HepG2 (cell line): ENCODE data around the gene PKIG. TPM values are rescaled to one million over a fixed set of nuclear protein-coding genes. Genes with fewer than 3 reads are reported as not detected.

ENCODE experiments used
- ATF6 ChIP-seq: sonication (generic); formaldehyde crosslinking; conservative IDR thresholded peaks from 2 replicates; pipeline ENCODE4 v1.4.0; 2020; ENCODE audit warnings: missing genetic modification reagents
- CBX5 ChIP-seq: sonication (generic); formaldehyde crosslinking; IDR thresholded peaks from 2 replicates; pipeline ENCODE4 v1.4.0; 2020; ENCODE audit warnings: missing genetic modification reagents, borderline replicate concordance
- EP300 ChIP-seq, 3 experiments: sonication (generic) in 1 of 3; formaldehyde crosslinking in 1 of 3; IDR thresholded peaks; 2 replicates each; pipeline versions ENCODE4 v1.5.1 to v1.6.1; 2011 to 2020; ENCODE audit warnings: low read depth in 2 of 3, low read length in 2 of 3, borderline replicate concordance in 1 of 3, improper control_type of control experiment in 1 of 3, mild to moderate bottlenecking in 1 of 3, missing genetic modification reagents in 1 of 3, moderate library complexity in 1 of 3
- JARID2 ChIP-seq: sonication (generic); formaldehyde crosslinking; IDR thresholded peaks from 2 replicates; pipeline ENCODE4 v1.8.1; 2023; ENCODE audit warnings: missing genetic modification reagents, inconsistent platforms; ENCODE audit not compliant: insufficient replicate concordance
- MTF1 ChIP-seq: sonication (generic); formaldehyde crosslinking; IDR thresholded peaks from 2 replicates; pipeline ENCODE4 v1.5.0; 2020; ENCODE audit warnings: missing genetic modification reagents
- PLRG1 ChIP-seq: fragments of 450-650 bp; conservative IDR thresholded peaks from 2 replicates; pipeline ENCODE4 v1.6.1; 2016
- POGK ChIP-seq: sonication (generic); formaldehyde crosslinking; conservative IDR thresholded peaks from 2 replicates; pipeline ENCODE4 v1.8.0; 2022; ENCODE audit warnings: mild to moderate bottlenecking, moderate library complexity, missing genetic modification reagents
- RBFOX2 ChIP-seq: fragments of 200-400 bp; formaldehyde crosslinking; IDR thresholded peaks from 2 replicates; pipeline ENCODE4 v1.6.1; 2017; ENCODE audit warnings: low read depth, mild to moderate bottlenecking, low read length
- RCOR2 ChIP-seq: IDR thresholded peaks from 2 replicates; pipeline ENCODE4 v1.6.1; 2016; ENCODE audit warnings: missing biosample characterization, missing genetic modification reagents
- SALL1 ChIP-seq: sonication (generic); formaldehyde crosslinking; IDR thresholded peaks from 2 replicates; pipeline ENCODE4 v1.8.0; 2022; ENCODE audit warnings: mild to moderate bottlenecking, missing genetic modification reagents
- SOX5 ChIP-seq: IDR thresholded peaks from 2 replicates; pipeline ENCODE4 v1.6.1; 2016; ENCODE audit warnings: borderline replicate concordance
- SRSF1 ChIP-seq: fragments of 200-400 bp; formaldehyde crosslinking; optimal IDR thresholded peaks from 2 replicates; pipeline ENCODE3; 2017; ENCODE audit warnings: mild to moderate bottlenecking, low read depth, low read length, moderate library complexity
- ZBTB3 ChIP-seq: sonication (generic); formaldehyde crosslinking; IDR thresholded peaks from 2 replicates; pipeline ENCODE4 v1.4.0; 2020; ENCODE audit warnings: low read depth, mild to moderate bottlenecking, moderate library complexity, missing genetic modification reagents, borderline replicate concordance
- ZBTB49 ChIP-seq: sonication (generic); formaldehyde crosslinking; IDR thresholded peaks from 2 replicates; pipeline ENCODE4 v1.4.0; 2020; ENCODE audit warnings: missing genetic modification reagents, borderline replicate concordance
- ZKSCAN8 ChIP-seq: IDR thresholded peaks from 2 replicates; pipeline ENCODE4 v1.6.1; 2016; ENCODE audit warnings: borderline replicate concordance, missing genetic modification reagents, missing compliant biosample characterization
- ZNF24 ChIP-seq: fragments of 450-650 bp; IDR thresholded peaks from 2 replicates; pipeline ENCODE4 v1.6.1; 2017; ENCODE audit warnings: antibody characterized with exemption, mild to moderate bottlenecking
- ZNF674 ChIP-seq: sonication (generic); formaldehyde crosslinking; IDR thresholded peaks from 2 replicates; pipeline ENCODE4 v1.5.0; 2020; ENCODE audit warnings: low read depth, mild to moderate bottlenecking, missing genetic modification reagents
- ZNF678 ChIP-seq: sonication (generic); formaldehyde crosslinking; IDR thresholded peaks from 2 replicates; pipeline ENCODE4 v1.4.0; 2020; ENCODE audit warnings: mild to moderate bottlenecking, missing genetic modification reagents
- ZNF7 ChIP-seq: IDR thresholded peaks from 2 replicates; pipeline ENCODE4 v1.6.1; 2016; ENCODE audit warnings: missing biosample characterization, missing genetic modification reagents
- ZNF746 ChIP-seq: sonication (generic); formaldehyde crosslinking; IDR thresholded peaks from 2 replicates; pipeline ENCODE4 v1.8.0; 2022; ENCODE audit warnings: mild to moderate bottlenecking, missing genetic modification reagents
- polyA plus RNA-seq, 8 experiments: library from polyadenylated mRNA; depleted of rRNA in 3 of 8; stranded (reverse) in 7 of 8; unstranded in 1 of 8; fragments of >200 nt; fragmentation: Illumina TruSeq in 4 of 8; extraction: Trizol in 4 of 8; gene quantifications; 2 replicates each; pipeline versions ENCODE4 v1.2.1 to v1.2.3, GENCODE V29; 2011 to 2016; ENCODE audit warnings: low read depth in 4 of 8, missing spikeins in 1 of 8, mixed read lengths in 1 of 8; ENCODE audit not compliant: insufficient read depth in 1 of 8
- total RNA-seq, 5 experiments: library from RNA; depleted of rRNA; stranded (reverse); fragments of >200 nt; fragmentation: Illumina TruSeq; extraction: Trizol; gene quantifications; 2 replicates each; pipeline ENCODE4 v1.2.3, GENCODE V29; 2016; ENCODE audit warnings: low read depth in 1 of 5
- TF ChIP-seq, protein P1 (sequence below): sonication (generic); formaldehyde crosslinking; IDR thresholded peaks from 2 replicates; pipeline ENCODE4 v1.4.0; 2020; ENCODE audit warnings: mild to moderate bottlenecking, missing genetic modification reagents

Gene PKIG
- total and polyA plus RNA-seq, 2 of the 13 experiments (the other 11 are each of a cell fraction or from before 2014, with no cell fraction given): 30.8 to 44.5 TPM

DNA sequence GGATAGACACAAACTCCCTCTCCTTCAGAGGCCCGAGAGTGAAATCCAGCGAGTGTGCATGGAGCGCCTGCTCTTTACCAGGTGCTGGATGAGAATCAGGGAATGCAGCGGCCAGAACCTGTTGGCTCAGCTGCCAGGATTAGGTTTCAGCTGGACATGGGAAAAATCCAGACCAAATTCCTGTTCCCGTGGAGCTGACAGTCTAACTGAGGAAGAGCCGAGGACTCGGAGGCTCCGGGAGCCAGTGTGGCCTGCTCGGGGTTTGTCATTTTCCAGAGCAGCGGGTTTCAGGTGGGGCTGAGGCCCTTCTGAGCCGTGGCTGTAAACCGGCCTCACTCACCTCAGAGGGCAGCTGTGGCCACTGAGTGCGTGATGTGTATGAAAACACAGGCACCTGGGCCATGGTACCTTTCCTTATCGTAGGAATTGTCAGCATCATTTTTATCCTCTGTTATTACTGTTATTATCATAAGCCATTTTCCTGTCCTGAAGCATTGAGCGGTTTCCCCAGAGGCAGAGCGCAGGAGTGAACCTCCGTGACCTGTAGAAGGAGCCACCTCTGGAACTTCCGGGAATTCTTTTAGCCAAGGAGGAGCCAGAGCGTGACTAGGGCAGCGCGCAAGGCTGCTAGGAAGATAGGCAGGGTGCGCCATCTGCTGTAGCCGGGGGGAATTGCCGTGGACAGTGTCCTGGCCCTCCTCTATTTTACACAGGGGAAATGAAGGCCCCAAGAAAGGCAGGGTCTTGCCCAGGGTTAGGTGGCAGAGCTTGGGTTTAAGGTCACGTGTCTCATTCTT is 27.3 kb downstream of the PKIG start (continued):
- TF ChIP-seq ATF6 (CRISPR knock-in tag) (peak; percentile 97; the same call in 1 of the 2 replicates), ZKSCAN8 (peak; percentile 94; the same call in 1 of the 2 replicates), ZNF24 (no peak), ZNF746 (CRISPR knock-in tag) (0 out of 2 replicates have a peak, but pooled peaks have one; percentile 40), CBX5 (CRISPR knock-in tag) (no peak; the same call in 1 of the 2 replicates), MTF1 (CRISPR knock-in tag) (no peak), RCOR2 (CRISPR knock-in tag) (peak; percentile 73; the same call in 1 of the 2 replicates), POGK (peak; percentile 67; the same call in 1 of the 2 replicates), PLRG1 (no peak), RBFOX2 (no peak), ZBTB49 (CRISPR knock-in tag) (no peak; the same call in 1 of the 2 replicates), SRSF1 (no peak), SOX5 (peak; percentile 78; the same call in 1 of the 2 replicates), SALL1 (peak; percentile 91), ZNF678 (peak; percentile 83; the same call in 1 of the 2 replicates), ZBTB3 (peak; percentile 55; the same call in 1 of the 2 replicates), ZNF7 (CRISPR knock-in tag) (peak; percentile 4; the same call in 1 of the 2 replicates), ZNF674 (no peak), JARID2 (CRISPR knock-in tag) (peak; percentile 13), EP300 (IDR thresholded peaks at IDR 0.05; ENCODE audit: low read depth in 2 of 2, low read length in 2 of 2) (peak; percentile 28 to 40; a peak in 2 of 4 replicates), EP300 (CRISPR knock-in tag; IDR thresholded peaks at IDR 0.05; ENCODE audit: borderline replicate concordance) (peak; percentile 55; the same call in 1 of the 2 replicates)
- TF ChIP-seq, protein P1, sequence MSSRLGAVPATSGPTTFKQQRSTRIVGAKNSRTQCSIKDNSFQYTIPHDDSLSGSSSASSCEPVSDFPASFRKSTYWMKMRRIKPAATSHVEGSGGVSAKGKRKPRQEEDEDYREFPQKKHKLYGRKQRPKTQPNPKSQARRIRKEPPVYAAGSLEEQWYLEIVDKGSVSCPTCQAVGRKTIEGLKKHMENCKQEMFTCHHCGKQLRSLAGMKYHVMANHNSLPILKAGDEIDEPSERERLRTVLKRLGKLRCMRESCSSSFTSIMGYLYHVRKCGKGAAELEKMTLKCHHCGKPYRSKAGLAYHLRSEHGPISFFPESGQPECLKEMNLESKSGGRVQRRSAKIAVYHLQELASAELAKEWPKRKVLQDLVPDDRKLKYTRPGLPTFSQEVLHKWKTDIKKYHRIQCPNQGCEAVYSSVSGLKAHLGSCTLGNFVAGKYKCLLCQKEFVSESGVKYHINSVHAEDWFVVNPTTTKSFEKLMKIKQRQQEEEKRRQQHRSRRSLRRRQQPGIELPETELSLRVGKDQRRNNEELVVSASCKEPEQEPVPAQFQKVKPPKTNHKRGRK (CRISPR knock-in tag): no peak
